ENCODE results near the gene RELL1.
A peak's percentile ranks its signal among the peaks of the same experiment; 100 is the strongest.

The RELL1 gene

DNA sequence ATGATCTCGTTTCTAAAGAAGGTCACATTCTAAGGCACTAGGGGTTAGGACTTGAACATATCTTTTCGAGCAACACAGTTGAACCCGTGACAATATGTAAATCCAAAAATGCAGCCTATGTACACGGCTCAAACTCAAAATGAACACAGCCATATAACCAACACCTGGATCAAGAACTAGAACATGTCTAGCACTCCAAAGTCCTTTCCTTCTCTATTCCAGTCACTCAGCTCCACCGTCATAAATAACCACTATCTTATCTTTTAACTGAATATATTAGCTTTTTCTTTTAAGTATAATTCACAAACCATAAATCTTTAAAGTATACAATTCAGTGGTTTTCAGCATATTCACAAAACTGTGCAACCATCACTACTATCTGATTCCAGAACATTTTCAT, 19.4 kb upstream of the RELL1 start:
- no peaks in the 10 kb centered on the region for H3K9me3 ChIP-seq (ENCODE audit: control insufficient read depth, insufficient read depth, low read depth, low read length)
- H3K4me1 ChIP-seq (ENCODE audit: control insufficient read depth, insufficient read depth, low read length) = 0 out of 2 replicates have a peak, but pooled peaks cover 2% of the 10 kb centered on the region
- ChIA-PET CTCF (interaction anchor here (1.1 kb wide), 1 partner anchor 10 kb away, joined by 3 read pairs; no protein-coding TSS in a partner anchor), POLR2A (no interaction called here)
- no peak overlapping the region for H3K4me3 ChIP-seq (ENCODE audit: low read depth, low read length)
- H3K27ac ChIP-seq (ENCODE audit: extremely low read depth, low read depth, low read length) = no peak overlapping the region
- TF ChIP-seq, protein P1, sequence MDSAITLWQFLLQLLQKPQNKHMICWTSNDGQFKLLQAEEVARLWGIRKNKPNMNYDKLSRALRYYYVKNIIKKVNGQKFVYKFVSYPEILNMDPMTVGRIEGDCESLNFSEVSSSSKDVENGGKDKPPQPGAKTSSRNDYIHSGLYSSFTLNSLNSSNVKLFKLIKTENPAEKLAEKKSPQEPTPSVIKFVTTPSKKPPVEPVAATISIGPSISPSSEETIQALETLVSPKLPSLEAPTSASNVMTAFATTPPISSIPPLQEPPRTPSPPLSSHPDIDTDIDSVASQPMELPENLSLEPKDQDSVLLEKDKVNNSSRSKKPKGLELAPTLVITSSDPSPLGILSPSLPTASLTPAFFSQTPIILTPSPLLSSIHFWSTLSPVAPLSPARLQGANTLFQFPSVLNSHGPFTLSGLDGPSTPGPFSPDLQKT (IDR thresholded peaks at IDR 0.05; ENCODE audit: borderline replicate concordance, low read depth, low read length) = no peak
- TF ChIP-seq ZNF354C (tag by site-specific recombination; IDR thresholded peaks at IDR 0.05; ENCODE audit: borderline replicate concordance, low read depth) (no peak), REPIN1 (tag by site-specific recombination; IDR thresholded peaks at IDR 0.05; ENCODE audit: low read depth) (no peak), OVOL3 (tag by site-specific recombination; IDR thresholded peaks at IDR 0.05) (no peak), ZNF140 (tag by site-specific recombination; IDR thresholded peaks at IDR 0.05) (no peak), ZIC2 (tag by site-specific recombination; IDR thresholded peaks at IDR 0.05) (no peak), ZNF138 (tag by site-specific recombination; IDR thresholded peaks at IDR 0.05; ENCODE audit: borderline replicate concordance) (no peak), ZNF777 (tag by site-specific recombination; IDR thresholded peaks at IDR 0.05; ENCODE audit: borderline replicate concordance) (no peak)
- TF ChIP-seq, protein P2, sequence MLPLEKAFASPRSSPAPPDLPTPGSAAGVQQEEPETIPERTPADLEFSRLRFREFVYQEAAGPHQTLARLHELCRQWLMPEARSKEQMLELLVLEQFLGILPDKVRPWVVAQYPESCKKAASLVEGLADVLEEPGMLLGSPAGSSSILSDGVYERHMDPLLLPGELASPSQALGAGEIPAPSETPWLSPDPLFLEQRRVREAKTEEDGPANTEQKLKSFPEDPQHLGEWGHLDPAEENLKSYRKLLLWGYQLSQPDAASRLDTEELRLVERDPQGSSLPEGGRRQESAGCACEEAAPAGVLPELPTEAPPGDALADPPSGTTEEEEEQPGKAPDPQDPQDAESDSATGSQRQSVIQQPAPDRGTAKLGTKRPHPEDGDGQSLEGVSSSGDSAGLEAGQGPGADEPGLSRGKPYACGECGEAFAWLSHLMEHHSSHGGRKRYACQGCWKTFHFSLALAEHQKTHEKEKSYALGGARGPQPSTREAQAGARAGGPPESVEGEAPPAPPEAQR (tag by site-specific recombination; IDR thresholded peaks at IDR 0.05) = no peak
- H3K36me3 ChIP-seq (ENCODE audit: control insufficient read depth in 2 of 2, insufficient read depth in 1 of 2, low read length in 2 of 2) = no peaks in the 10 kb centered on the region

DNA sequence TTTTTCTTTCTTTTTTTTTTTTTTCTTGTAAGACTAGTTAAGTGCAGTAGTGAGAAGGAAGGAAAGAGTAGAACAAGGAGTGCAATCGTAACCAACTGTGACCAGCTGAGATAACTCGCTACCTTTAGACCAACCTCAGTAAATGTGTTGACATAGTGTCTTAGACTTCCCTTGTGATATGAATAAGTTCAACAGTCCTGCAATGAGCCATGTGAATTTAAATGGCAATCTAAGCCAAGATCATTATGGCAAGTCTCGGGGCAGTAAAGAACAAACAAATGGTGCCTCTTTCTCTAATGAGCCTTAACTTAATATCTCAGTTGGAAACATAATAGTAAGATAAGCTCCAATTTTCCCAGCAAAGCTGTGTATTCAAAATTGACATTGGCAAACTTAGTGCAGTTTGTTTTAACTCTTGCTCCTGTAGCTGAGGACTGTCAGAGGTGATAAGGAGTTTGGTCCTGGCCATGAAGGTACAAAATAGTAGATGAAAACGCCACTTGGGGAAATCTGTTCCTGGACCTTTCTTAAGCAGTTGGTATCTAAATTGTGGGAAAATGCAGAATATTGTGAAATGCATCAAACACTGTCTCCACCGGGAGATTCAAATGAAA, 13.8 kb upstream of the RELL1 start:
- peaks cover 10% of the 10 kb centered on the region; the same call in 1 of the 2 replicates for H3K4me1 ChIP-seq (ENCODE audit: control insufficient read depth, insufficient read depth, low read length)
- ChIA-PET POLR2A (no interaction called here), CTCF (interaction anchor here (0.6 kb wide), 1 partner anchor 403 kb away, joined by 3 read pairs; no protein-coding TSS in a partner anchor)

More for the DNA sequence above, 13.8 kb upstream of the RELL1 start:
- no peaks in the 10 kb centered on the region for H3K9me3 ChIP-seq (ENCODE audit: control insufficient read depth, insufficient read depth, low read depth, low read length)
- H3K4me3 ChIP-seq (ENCODE audit: low read depth, low read length) = no peak overlapping the region
- TF ChIP-seq ZNF24 (tag by site-specific recombination; IDR thresholded peaks at IDR 0.05) (no peak), TRIM28 (IDR thresholded peaks at IDR 0.05; ENCODE audit: borderline replicate concordance, low read length) (peak; percentile 75; the same call in 1 of the 2 replicates), TCF7L2 (IDR thresholded peaks at IDR 0.05; ENCODE audit: borderline replicate concordance, low read depth, low read length) (peak; percentile 86), GLIS1 (tag by site-specific recombination; IDR thresholded peaks at IDR 0.05) (no peak), ZNF843 (tag by site-specific recombination; IDR thresholded peaks at IDR 0.05) (peak; percentile 41; the same call in 1 of the 2 replicates), ZXDB (tag by site-specific recombination; IDR thresholded peaks at IDR 0.05) (peak; percentile 64; the same call in 1 of the 2 replicates), GLI2 (tag by site-specific recombination; IDR thresholded peaks at IDR 0.05; ENCODE audit: borderline replicate concordance, low read depth) (0 out of 2 replicates have a peak, but pooled peaks have one; percentile 48), OVOL3 (tag by site-specific recombination; IDR thresholded peaks at IDR 0.05) (peak; percentile 69; the same call in 1 of the 2 replicates), ZNF366 (tag by site-specific recombination; conservative IDR thresholded peaks at IDR 0.05) (no peak), FEZF1 (tag by site-specific recombination; IDR thresholded peaks at IDR 0.05) (peak; percentile 55), OSR2 (tag by site-specific recombination; IDR thresholded peaks at IDR 0.05) (peak; percentile 95), KLF10 (tag by site-specific recombination; IDR thresholded peaks at IDR 0.05) (no peak), ZNF16 (tag by site-specific recombination; IDR thresholded peaks at IDR 0.05; ENCODE audit: low read depth) (no peak)
- TF ChIP-seq, protein P3, sequence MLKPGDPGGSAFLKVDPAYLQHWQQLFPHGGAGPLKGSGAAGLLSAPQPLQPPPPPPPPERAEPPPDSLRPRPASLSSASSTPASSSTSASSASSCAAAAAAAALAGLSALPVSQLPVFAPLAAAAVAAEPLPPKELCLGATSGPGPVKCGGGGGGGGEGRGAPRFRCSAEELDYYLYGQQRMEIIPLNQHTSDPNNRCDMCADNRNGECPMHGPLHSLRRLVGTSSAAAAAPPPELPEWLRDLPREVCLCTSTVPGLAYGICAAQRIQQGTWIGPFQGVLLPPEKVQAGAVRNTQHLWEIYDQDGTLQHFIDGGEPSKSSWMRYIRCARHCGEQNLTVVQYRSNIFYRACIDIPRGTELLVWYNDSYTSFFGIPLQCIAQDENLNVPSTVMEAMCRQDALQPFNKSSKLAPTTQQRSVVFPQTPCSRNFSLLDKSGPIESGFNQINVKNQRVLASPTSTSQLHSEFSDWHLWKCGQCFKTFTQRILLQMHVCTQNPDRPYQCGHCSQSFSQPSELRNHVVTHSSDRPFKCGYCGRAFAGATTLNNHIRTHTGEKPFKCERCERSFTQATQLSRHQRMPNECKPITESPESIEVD (tag by site-specific recombination; IDR thresholded peaks at IDR 0.05) = peak; percentile 23; the same call in 1 of the 2 replicates
- TF ChIP-seq, protein P4, sequence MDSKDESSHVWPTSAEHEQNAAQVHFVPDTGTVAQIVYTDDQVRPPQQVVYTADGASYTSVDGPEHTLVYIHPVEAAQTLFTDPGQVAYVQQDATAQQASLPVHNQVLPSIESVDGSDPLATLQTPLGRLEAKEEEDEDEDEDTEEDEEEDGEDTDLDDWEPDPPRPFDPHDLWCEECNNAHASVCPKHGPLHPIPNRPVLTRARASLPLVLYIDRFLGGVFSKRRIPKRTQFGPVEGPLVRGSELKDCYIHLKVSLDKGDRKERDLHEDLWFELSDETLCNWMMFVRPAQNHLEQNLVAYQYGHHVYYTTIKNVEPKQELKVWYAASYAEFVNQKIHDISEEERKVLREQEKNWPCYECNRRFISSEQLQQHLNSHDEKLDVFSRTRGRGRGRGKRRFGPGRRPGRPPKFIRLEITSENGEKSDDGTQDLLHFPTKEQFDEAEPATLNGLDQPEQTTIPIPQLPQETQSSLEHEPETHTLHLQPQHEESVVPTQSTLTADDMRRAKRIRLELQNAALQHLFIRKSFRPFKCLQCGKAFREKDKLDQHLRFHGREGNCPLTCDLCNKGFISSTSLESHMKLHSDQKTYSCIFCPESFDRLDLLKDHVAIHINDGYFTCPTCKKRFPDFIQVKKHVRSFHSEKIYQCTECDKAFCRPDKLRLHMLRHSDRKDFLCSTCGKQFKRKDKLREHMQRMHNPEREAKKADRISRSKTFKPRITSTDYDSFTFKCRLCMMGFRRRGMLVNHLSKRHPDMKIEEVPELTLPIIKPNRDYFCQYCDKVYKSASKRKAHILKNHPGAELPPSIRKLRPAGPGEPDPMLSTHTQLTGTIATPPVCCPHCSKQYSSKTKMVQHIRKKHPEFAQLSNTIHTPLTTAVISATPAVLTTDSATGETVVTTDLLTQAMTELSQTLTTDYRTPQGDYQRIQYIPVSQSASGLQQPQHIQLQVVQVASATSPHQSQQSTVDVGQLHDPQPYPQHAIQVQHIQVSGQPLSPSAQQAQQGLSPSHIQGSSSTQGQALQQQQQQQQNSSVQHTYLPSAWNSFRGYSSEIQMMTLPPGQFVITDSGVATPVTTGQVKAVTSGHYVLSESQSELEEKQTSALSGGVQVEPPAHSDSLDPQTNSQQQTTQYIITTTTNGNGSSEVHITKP (tag by site-specific recombination; IDR thresholded peaks at IDR 0.05) = peak; percentile 28; the same call in 1 of the 2 replicates
- H3K36me3 ChIP-seq (ENCODE audit: control insufficient read depth in 2 of 2, insufficient read depth in 1 of 2, low read length in 2 of 2) = no peaks in the 10 kb centered on the region
- H3K27ac ChIP-seq (ENCODE audit: extremely low read depth, low read depth, low read length) = no peak overlapping the region; the same call in 1 of the 2 replicates
